Activated CD4-positive, alpha-beta T cell treated with anti-CD3 and anti-CD28 coated beads, Interleukin-2, Interleukin-6, amounts not matched to agents 100 ng/mL and 50 ng/mL, durations not matched to agents 16 hours and 8 hours (primary cell): ENCODE results near the gene IKBKE.
A peak's percentile ranks its signal among the peaks of the same experiment; 100 is the strongest.

Source experiments
- DNase-seq: peaks from one replicate; pipeline ENCODE4 v3.0.0-alpha.2; 2020

The IKBKE gene

GRCh38 chr1:206514813-206515387 lies 44.6 kb downstream of the IKBKE start:
- no peak for DNase-seq

DNA sequence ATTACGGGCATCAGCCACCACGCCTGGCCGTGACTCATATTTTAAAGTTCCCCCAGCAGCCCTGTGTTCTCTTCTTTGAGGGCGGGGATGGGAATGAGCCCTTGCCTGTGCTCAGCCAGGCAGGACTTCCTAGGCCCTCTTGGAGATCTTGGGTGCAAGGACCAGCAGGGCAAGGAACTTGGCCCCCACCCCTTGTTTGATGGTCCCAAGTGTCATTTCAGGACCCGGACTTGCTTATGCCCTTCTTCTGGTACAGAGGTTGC lies 46.4 kb downstream of the IKBKE start:
- DNase-seq, result no peak

GRCh38 chr1:206517784-206518183 lies 47.5 kb downstream of the IKBKE start:
- DNase-seq, result no peak

DNA sequence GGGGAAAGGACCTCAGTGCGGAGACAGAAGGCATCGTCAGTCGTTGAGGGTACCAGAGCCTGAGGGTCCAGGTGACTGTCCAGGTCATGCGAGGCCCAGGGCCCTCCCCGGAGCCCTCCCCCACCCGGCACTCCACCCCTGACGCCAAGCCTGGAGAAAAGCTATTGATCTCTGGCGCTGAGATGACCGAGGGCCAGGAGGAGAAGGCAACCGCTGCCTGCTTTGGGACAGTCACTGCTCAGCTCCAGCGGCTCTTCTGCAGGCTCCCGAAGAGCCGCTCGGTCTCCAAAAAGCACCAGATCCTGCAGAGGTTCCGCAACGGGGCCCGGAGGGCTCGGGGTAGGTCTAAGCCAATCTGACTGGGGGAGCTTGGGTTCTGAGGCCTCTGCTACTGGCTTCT lies 47.9 kb downstream of the IKBKE start:
- no peak for DNase-seq

GRCh38 chr1:206518743-206519142 lies 48.5 kb downstream of the IKBKE start:
- DNase-seq, result no peak

DNA sequence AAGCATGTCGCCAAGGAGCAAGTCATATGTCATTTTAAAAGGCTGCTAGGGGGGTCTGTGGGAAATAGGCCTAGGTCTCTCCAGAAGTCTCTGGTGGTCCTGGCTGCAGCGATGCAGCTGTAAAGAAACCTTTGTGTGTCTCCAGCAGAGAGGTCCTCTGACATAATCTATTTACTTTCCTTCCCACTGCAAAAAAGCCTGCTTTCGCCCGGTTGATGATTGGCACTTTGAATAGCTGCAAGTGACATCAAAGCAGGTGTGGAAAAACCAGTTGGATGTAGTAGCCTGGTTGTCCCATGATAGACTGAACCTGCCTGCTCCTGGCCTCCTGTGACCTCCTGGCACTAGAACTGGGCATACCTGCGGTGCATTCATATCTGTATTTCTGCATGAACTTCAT lies 50.9 kb downstream of the IKBKE start:
- DNase-seq, result no peak

- DNase-seq, result no peak
Measured at GRCh38 chr1:206521694-206522402, 51.6 kb downstream of the IKBKE start.

- no peak for DNase-seq
Measured at GRCh38 chr1:206524739-206525364, 54.6 kb downstream of the IKBKE start.

DNA sequence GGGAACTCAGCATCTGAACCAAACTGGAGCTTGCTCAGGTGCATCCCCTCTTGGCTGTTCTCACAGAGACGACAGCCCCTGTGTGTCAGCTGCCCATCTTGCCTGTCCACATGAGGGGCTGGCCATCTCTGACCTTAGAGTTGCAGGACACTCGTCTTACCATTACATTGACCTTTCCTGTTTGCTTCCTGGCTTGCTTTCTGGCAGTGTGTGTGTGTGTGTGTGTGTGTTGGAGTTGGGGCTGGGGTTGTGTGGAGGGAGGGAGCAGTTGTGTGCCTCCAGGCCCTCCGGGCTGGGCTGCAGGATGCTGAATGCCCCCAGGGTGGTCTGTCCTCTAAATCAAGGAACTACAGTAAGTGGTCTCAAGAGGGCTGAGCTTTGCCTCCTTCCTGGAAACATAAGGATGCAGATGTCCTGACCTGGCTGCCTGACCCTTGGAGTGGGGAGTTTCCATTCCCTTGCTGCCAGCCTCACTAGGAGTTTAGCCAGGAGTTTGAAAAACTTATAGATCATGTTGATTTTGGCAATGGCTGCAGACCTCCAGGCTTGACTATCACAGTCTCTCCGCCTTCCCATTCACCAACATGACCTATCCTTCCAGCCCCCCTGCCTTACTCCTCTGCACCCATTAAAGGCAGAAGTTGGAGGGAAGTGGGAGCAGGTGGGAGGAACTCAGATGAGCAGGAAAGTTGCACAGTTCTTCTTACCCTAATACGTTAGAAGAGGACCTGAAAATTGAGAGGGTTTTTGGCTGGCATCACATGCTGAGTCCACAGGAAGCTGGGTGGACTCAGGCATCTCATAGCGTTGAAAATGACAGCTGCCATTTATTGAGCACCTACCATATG lies 56.0 kb downstream of the IKBKE start:
- DNase-seq, result no peak

GRCh38 chr1:206529425-206529824 lies 59.1 kb downstream of the IKBKE start:
- no peak for DNase-seq

DNA sequence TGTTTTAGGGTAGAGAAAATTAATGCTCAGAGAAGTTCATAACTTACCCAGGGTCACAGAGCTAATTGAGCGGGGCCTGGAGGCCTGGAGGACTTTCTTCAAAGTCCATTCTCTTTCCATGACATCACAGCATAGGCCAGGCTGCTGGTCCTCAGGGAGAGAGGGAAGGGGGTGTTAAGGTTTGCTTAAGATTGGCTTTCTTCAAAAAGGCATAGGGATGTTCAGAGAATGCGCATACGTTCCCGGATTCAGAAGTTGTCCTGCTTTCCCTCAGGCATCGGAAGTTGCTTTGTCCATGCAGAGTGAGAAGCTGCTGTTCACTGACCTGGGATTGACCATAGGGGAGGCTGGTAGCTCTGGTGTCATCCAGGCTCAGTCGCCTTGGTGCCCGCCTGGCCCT lies 62.1 kb downstream of the IKBKE start:
- DNase-seq, result no peak

- no peak for DNase-seq
Measured at GRCh38 chr1:206534552-206534951, 64.3 kb downstream of the IKBKE start.

DNA sequence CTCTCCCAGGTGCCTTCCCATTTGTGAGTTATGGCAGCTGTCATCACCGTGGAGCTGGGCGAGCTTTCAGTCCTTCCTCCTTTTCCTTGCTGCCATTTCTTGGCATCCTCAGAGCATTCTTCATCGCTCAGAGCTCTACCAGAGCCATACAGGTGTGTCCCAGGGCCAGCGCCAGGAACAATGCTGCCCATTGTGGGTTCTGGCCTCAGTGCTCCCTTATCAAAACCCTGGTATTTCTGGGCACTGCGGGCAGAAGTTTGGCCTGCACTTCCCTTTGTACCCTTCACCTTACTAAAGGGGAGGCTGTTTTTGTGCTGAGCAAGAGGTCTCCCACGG lies 65.5 kb downstream of the IKBKE start:
- DNase-seq, result no peak

DNA sequence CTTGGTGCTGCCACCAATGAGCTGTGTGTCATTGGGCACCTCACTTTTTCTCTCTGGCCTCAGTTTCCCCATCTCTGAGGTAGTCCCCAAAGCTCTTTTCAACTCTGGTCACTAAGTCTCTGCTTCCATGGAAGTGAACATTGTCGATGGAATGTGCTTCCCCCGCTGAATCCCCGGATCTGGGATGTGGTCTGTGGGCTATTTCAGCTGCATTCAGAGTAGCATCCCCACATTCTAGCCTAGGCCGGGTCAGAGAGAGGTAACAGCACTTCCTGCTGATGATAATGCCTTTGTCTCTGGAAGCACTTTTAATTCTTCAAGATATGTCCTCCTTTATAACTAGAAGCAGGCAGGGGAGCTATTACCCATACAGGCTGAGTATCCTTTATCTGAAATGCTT lies 66.9 kb downstream of the IKBKE start:
- DNase-seq, result no peak

- DNase-seq, result no peak
Measured at GRCh38 chr1:206538086-206538770, 68.0 kb downstream of the IKBKE start.

DNA sequence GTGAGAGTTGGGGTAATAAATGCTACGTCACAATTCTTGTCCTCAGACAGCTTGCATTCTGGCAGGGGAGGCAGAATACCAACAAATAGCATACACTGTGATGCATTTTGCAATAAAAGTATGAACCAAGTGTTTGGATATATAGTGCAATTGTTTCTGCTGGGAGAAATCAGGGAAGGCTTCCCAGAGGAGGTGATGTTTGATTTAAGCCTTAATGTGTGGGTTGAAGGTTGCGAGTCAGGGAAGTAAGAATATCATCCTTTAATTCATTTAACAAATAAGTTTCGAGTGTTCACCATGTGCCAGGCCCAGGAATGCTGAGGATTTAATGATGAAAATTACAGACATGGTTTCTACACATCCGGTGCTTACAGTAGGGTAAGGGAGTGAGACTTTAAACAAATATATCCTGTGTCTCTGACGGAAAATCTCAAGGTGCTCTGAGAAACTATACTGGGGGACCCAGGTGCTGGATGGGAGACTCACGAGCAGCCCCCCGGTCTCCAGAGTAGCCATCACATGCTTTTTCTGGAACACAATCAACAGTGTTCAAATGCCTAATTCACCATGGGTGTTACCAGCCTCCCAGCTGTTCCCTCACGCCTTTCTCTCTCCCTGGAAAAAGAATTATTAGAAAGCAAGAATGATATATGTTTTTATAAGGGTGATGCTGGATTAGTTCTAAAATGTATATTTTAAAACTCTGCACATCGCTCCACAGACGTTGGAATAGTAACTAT lies 68.8 kb downstream of the IKBKE start:
- DNase-seq, result no peak

GRCh38 chr1:206540044-206540780 lies 69.9 kb downstream of the IKBKE start:
- no peak for DNase-seq

GRCh38 chr1:206541236-206541833 lies 71.1 kb downstream of the IKBKE start:
- no peak for DNase-seq

GRCh38 chr1:206544562-206545257 lies 74.4 kb downstream of the IKBKE start:
- DNase-seq, result peak; percentile 87

- no peak for DNase-seq
Measured at GRCh38 chr1:206545351-206545750, 75.1 kb downstream of the IKBKE start.
